Erythroblast (primary cell): ENCODE measurements around the gene WFDC8.

Experiments
- GATA1 ChIP-seq: IDR thresholded peaks from 2 replicates; pipeline ENCODE4 v1.6.1; 2011; ENCODE audit warnings: low read depth, mild to moderate bottlenecking, control low read depth, low read length, moderate library complexity
- POLR2A ChIP-seq: IDR thresholded peaks from 2 replicates; pipeline ENCODE4 v1.6.1; 2011; ENCODE audit warnings: mild to moderate bottlenecking, low read length

DNA sequence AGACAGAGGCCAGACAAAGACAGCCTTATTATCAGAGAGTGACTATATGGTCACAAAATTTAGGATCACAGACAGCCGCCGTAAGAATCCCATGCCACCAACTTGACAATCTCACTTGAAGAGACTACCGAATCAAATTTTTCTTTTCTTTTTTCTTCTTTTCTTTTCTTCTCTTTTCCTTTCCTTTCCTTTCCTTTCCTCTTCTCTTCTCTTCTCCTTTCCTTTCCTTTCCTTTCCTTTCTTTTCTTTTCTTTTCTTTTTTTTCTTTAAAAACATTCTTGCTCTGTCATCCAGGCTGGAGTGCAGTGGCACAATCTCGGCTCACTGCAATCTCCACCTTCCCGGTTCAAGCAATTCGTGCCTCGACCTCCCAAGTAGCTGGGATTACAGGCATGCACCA is 30.7 kb downstream of the WFDC8 start:
- TF ChIP-seq POLR2A = no peak
- no peak for TF ChIP-seq GATA1
